Endothelial cell (in vitro differentiated cells): Measurements from ENCODE around the gene KIF5C. TPM values are rescaled to one million over a fixed set of nuclear protein-coding genes. Genes with fewer than 3 reads are reported as not detected.

Experiments used
- DNase-seq: peaks from one replicate; pipeline ENCODE4 v3.0.0; 2021; ENCODE audit warnings: low spot score
- H3K27ac Mint-ChIP-seq: one replicate; pipeline ENCODE4 v1.8.0; 2021; ENCODE audit warnings: mixed read lengths, inconsistent platforms; ENCODE audit not compliant: unreplicated experiment
- H3K27me3 Mint-ChIP-seq: one replicate; pipeline ENCODE4 v1.8.0; 2021; ENCODE audit warnings: mild to moderate bottlenecking, moderate library complexity, mixed read lengths, inconsistent platforms; ENCODE audit not compliant: unreplicated experiment
- H3K36me3 Mint-ChIP-seq: one replicate; pipeline ENCODE4 v1.8.0; 2021; ENCODE audit warnings: mild to moderate bottlenecking, low read depth, mixed read lengths, inconsistent platforms; ENCODE audit not compliant: unreplicated experiment
- H3K4me1 Mint-ChIP-seq: one replicate; pipeline ENCODE4 v1.8.0; 2021; ENCODE audit warnings: mild to moderate bottlenecking, mixed read lengths, inconsistent platforms; ENCODE audit not compliant: unreplicated experiment
- H3K4me3 Mint-ChIP-seq: one replicate; pipeline ENCODE4 v1.8.0; 2021; ENCODE audit warnings: mild to moderate bottlenecking, mixed read lengths, inconsistent platforms; ENCODE audit not compliant: unreplicated experiment
- H3K9me3 Mint-ChIP-seq: one replicate; pipeline ENCODE4 v1.8.0; 2021; ENCODE audit warnings: mixed read lengths, inconsistent platforms; ENCODE audit not compliant: unreplicated experiment
- CTCF ChIP-seq: fragments of 200-600 bp; sonication (generic); IDR thresholded peaks from one replicate; pipeline ENCODE4 v1.5.0; 2021; ENCODE audit warnings: antibody characterized with exemption; ENCODE audit not compliant: unreplicated experiment
- total RNA-seq: library from RNA; stranded (reverse); fragmentation: NEBNext Ultra II Directional; extraction: Animal tissue kit (Norgen Biotek cat#: 25700); gene quantifications from one replicate; pipeline ENCODE4 v1.2.1, GENCODE V29; 2021; ENCODE audit not compliant: unreplicated experiment

KIF5C gene
- total RNA-seq, 1 donor from 2014 or later, result 50.6 TPM

GRCh38 chr2:148920559-148920958, 45.5 kb downstream of the KIF5C start:
- DNase-seq, result no peak
- H3K4me1 Mint-ChIP-seq, result no peaks in the 10 kb centered on the region
- H3K4me3 Mint-ChIP-seq, result no peak overlapping the region
- no peak for TF ChIP-seq CTCF
- no peak overlapping the region for H3K27ac Mint-ChIP-seq
- no peaks in the 10 kb centered on the region for H3K27me3 Mint-ChIP-seq
- H3K36me3 Mint-ChIP-seq, result peaks cover 7% of the 10 kb centered on the region
- H3K9me3 Mint-ChIP-seq, result no peaks in the 10 kb centered on the region

- no peak for DNase-seq
- H3K27me3 Mint-ChIP-seq, result peaks cover 3% of the 10 kb centered on the region
- peaks cover 7% of the 10 kb centered on the region for H3K4me1 Mint-ChIP-seq
- peaks cover 5% of the 10 kb centered on the region for H3K36me3 Mint-ChIP-seq
- H3K4me3 Mint-ChIP-seq, result no peak overlapping the region
- H3K27ac Mint-ChIP-seq, result no peak overlapping the region
- no peak for TF ChIP-seq CTCF
- no peaks in the 10 kb centered on the region for H3K9me3 Mint-ChIP-seq
Observed at GRCh38 chr2:148922062-148922461, 47.0 kb downstream of the KIF5C start.

- no peak overlapping the region for H3K4me3 Mint-ChIP-seq
- no peak overlapping the region for H3K27ac Mint-ChIP-seq
- no peak for DNase-seq
- H3K9me3 Mint-ChIP-seq, result no peaks in the 10 kb centered on the region
- peaks cover 6% of the 10 kb centered on the region for H3K27me3 Mint-ChIP-seq
- peaks cover 15% of the 10 kb centered on the region for H3K4me1 Mint-ChIP-seq
- H3K36me3 Mint-ChIP-seq, result peaks cover 3% of the 10 kb centered on the region
- no peak for TF ChIP-seq CTCF
Observed at GRCh38 chr2:148922776-148923475, 47.9 kb downstream of the KIF5C start.

GRCh38 chr2:148924514-148925178, 49.6 kb downstream of the KIF5C start:
- no peak overlapping the region for H3K4me3 Mint-ChIP-seq
- peaks cover 3% of the 10 kb centered on the region for H3K36me3 Mint-ChIP-seq

More at GRCh38 chr2:148924514-148925178, 49.6 kb downstream of the KIF5C start:
- Mint-ChIP-seq H3K4me1 (peaks cover 21% of the 10 kb centered on the region), H3K27me3 (peaks cover 6% of the 10 kb centered on the region), H3K27ac (no peak overlapping the region), H3K9me3 (no peaks in the 10 kb centered on the region)
- DNase-seq, result no peak
- TF ChIP-seq CTCF, result no peak
